H1 (cell line): ENCODE data around the gene KDM6B. TPM values are rescaled to one million over a fixed set of nuclear protein-coding genes. Genes with fewer than 3 reads are reported as not detected.
A peak's percentile ranks its signal among the peaks of the same experiment; 100 is the strongest.

Experiments used
- CTCF ChIA-PET: fragments of 300-600 bp; sonication (Branson Sonifier 250); formaldehyde crosslinking; loops from one replicate; lab custom pipeline; 2021; ENCODE audit not compliant: partially characterized antibody; lab: Charles Lee
- POLR2A ChIA-PET: fragments of 300-600 bp; sonication (Branson Sonifier 250); formaldehyde crosslinking; loops from one replicate; lab custom pipeline; 2021; ENCODE audit warnings: inconsistent platforms; ENCODE audit not compliant: partially characterized antibody; lab: Charles Lee
- DNase-seq, 2 experiments: peaks; one replicate each; pipeline versions ENCODE4 v3.0.0 to v3.0.0-alpha.2; 2010 to 2022; ENCODE audit warnings: low spot score in 2 of 2, low read depth in 1 of 2, mixed read lengths in 1 of 2
- FAIRE-seq: peaks from 2 replicates; lab custom pipeline; 2011; peaks lifted over from hg19 to GRCh38; lab: Jason Lieb, UNC
- H2AFZ ChIP-seq: 2 replicates; pipeline ENCODE4 v1.8.1; 2012; ENCODE audit warnings: low read length, inconsistent platforms
- H2AK5ac ChIP-seq: 2 replicates; pipeline ENCODE4 v1.6.1; 2013; ENCODE audit warnings: low read depth, low read length
- H2BK120ac ChIP-seq: replicated peaks from 2 replicates; pipeline ENCODE3; 2013; ENCODE audit warnings: low read depth, low read length, inconsistent platforms
- H2BK12ac ChIP-seq: 2 replicates; pipeline ENCODE4 v1.6.1; 2013; ENCODE audit warnings: low read depth, low read length
- H2BK15ac ChIP-seq: 2 replicates; pipeline ENCODE4 v1.6.1; 2013; ENCODE audit warnings: low read length
- H2BK20ac ChIP-seq: 2 replicates; pipeline ENCODE4 v1.6.1; 2013; ENCODE audit warnings: low read length
- H2BK5ac ChIP-seq: 2 replicates; pipeline ENCODE4 v1.6.1; 2013; ENCODE audit warnings: low read depth, low read length
- H3K14ac ChIP-seq: 2 replicates; pipeline ENCODE4 v1.6.1; 2013; ENCODE audit warnings: inconsistent platforms; ENCODE audit not compliant: insufficient read length
- H3K18ac ChIP-seq: 2 replicates; pipeline ENCODE4 v1.6.1; 2013; ENCODE audit warnings: low read length; ENCODE audit errors: extremely low read depth
- H3K23ac ChIP-seq: 2 replicates; pipeline ENCODE4 v1.6.1; 2013; ENCODE audit warnings: inconsistent platforms; ENCODE audit not compliant: insufficient read length
- H3K23me2 ChIP-seq: 2 replicates; pipeline ENCODE4 v1.6.1; 2013; ENCODE audit warnings: low read depth, low read length
- H3K27ac ChIP-seq: 2 replicates; pipeline ENCODE4 v1.6.1; 2011; ENCODE audit warnings: low read depth, low read length, inconsistent platforms
- H3K27me3 ChIP-seq, 4 experiments: replicated peaks in 1 of 4; 1 replicate in 1 of 4; 2 replicates in 3 of 4; pipeline versions ENCODE4 v1.6.1 to v1.8.1; 2011 to 2013; ENCODE audit warnings: low read length in 3 of 4, mild to moderate bottlenecking in 3 of 4, inconsistent platforms in 2 of 4, mixed read lengths in 2 of 4, moderate library complexity in 1 of 4; ENCODE audit not compliant: control insufficient read depth in 3 of 4, insufficient read depth in 3 of 4; ENCODE audit errors: extremely low read depth in 1 of 4
- H3K36me3 ChIP-seq, 4 experiments: 2 replicates each; pipeline versions ENCODE4 v1.6.1 to v1.8.1; 2011 to 2013; ENCODE audit warnings: mild to moderate bottlenecking in 4 of 4, low read length in 3 of 4, moderate library complexity in 2 of 4, control low read depth in 1 of 4, inconsistent platforms in 1 of 4; ENCODE audit not compliant: insufficient read depth in 4 of 4, control insufficient read depth in 2 of 4
- H3K4ac ChIP-seq: replicated peaks from 2 replicates; pipeline ENCODE3; 2013; ENCODE audit warnings: low read length, low read depth, mixed read lengths, inconsistent platforms; ENCODE audit not compliant: insufficient read length
- H3K4me1 ChIP-seq, 4 experiments: replicated peaks in 1 of 4; 1 replicate in 1 of 4; 2 replicates in 3 of 4; pipeline versions ENCODE4 v1.6.1 to v1.8.1; 2011 to 2013; ENCODE audit warnings: low read length in 3 of 4, inconsistent platforms in 2 of 4, mixed read lengths in 1 of 4; ENCODE audit not compliant: insufficient read depth in 4 of 4, control insufficient read depth in 3 of 4
- H3K4me2 ChIP-seq, 2 experiments: 2 replicates each; pipeline versions ENCODE4 v1.6.1 to v1.8.1; 2011 to 2013; ENCODE audit warnings: low read depth in 2 of 2, low read length in 2 of 2, control low read depth in 1 of 2, inconsistent platforms in 1 of 2, mild to moderate bottlenecking in 1 of 2; ENCODE audit not compliant: insufficient read depth in 1 of 2
- H3K4me3 ChIP-seq, 4 experiments: fragments of 200-600, 300-600 bp in 1 of 4; sonication (generic), shearing (Covaris generic), sonication (Bioruptor Twin) in 1 of 4; 2 replicates each; pipeline versions ENCODE4 v1.5.1 to v1.8.1; 2011 to 2016; ENCODE audit warnings: low read length in 4 of 4, low read depth in 3 of 4, control low read depth in 2 of 4, inconsistent platforms in 2 of 4, mild to moderate bottlenecking in 2 of 4, mixed read lengths in 1 of 4, moderate library complexity in 1 of 4; ENCODE audit not compliant: insufficient read depth in 2 of 4; ENCODE audit errors: extremely low read depth in 1 of 4
- H3K56ac ChIP-seq: replicated peaks from 2 replicates; pipeline ENCODE3; 2013; ENCODE audit warnings: low read depth, mild to moderate bottlenecking, mixed read lengths, low read length, inconsistent platforms; ENCODE audit not compliant: insufficient read length
- H3K79me1 ChIP-seq: 2 replicates; pipeline ENCODE4 v1.6.1; 2013; ENCODE audit warnings: low read depth, low read length, control low read depth
- H3K79me2 ChIP-seq, 2 experiments: 2 replicates each; pipeline versions ENCODE4 v1.6.1 to v1.8.1; 2012 to 2013; ENCODE audit warnings: low read length in 2 of 2, mild to moderate bottlenecking in 2 of 2, inconsistent platforms in 1 of 2; ENCODE audit not compliant: insufficient read depth in 2 of 2, control insufficient read depth in 1 of 2
- H3K9ac ChIP-seq, 4 experiments: replicated peaks in 1 of 4; 1 replicate in 1 of 4; 2 replicates in 3 of 4; pipeline versions ENCODE4 v1.6.1 to v1.8.1; 2011 to 2013; ENCODE audit warnings: low read depth in 3 of 4, low read length in 3 of 4, control low read depth in 2 of 4, mild to moderate bottlenecking in 2 of 4, moderate library complexity in 2 of 4, inconsistent platforms in 1 of 4; ENCODE audit errors: extremely low read depth in 1 of 4
- H3K9me3 ChIP-seq, 2 experiments: 2 replicates each; pipeline versions ENCODE4 v1.6.1 to v1.8.1; 2012 to 2013; ENCODE audit warnings: mild to moderate bottlenecking in 2 of 2, moderate library complexity in 2 of 2, control low read depth in 1 of 2, inconsistent platforms in 1 of 2, low read depth in 1 of 2, low read length in 1 of 2, mixed read lengths in 1 of 2; ENCODE audit not compliant: insufficient read depth in 2 of 2
- H4K20me1 ChIP-seq, 2 experiments: replicated peaks in 1 of 2; 2 replicates each; pipeline versions ENCODE3 to v1.8.1; 2011 to 2013; ENCODE audit warnings: inconsistent platforms in 2 of 2, low read length in 2 of 2, mild to moderate bottlenecking in 1 of 2; ENCODE audit not compliant: insufficient read depth in 2 of 2, control insufficient read depth in 1 of 2
- H4K5ac ChIP-seq: 2 replicates; pipeline ENCODE4 v1.6.1; 2013; ENCODE audit warnings: low read length, low read depth, mixed read lengths, inconsistent platforms; ENCODE audit not compliant: insufficient read length
- H4K8ac ChIP-seq: 2 replicates; pipeline ENCODE4 v1.8.0; 2013; ENCODE audit warnings: mild to moderate bottlenecking, moderate library complexity, low read length, inconsistent platforms; ENCODE audit not compliant: insufficient read depth; ENCODE audit errors: extremely low read depth
- H4K91ac ChIP-seq: replicated peaks from 2 replicates; pipeline ENCODE3; 2013; ENCODE audit warnings: low read length, mixed read lengths, inconsistent platforms; ENCODE audit not compliant: insufficient read length
- BRCA1 ChIP-seq: IDR thresholded peaks from 2 replicates; pipeline ENCODE4 v1.6.1; 2012; ENCODE audit warnings: low read depth, low read length, improper control_type of control experiment
- CHD1 ChIP-seq: IDR thresholded peaks from 2 replicates; pipeline ENCODE4 v1.6.1; 2012; ENCODE audit warnings: low read depth, low read length, improper control_type of control experiment
- HDAC2 ChIP-seq, 2 experiments: fragments of 300-600 bp in 1 of 2; sonication (generic) in 1 of 2; IDR thresholded peaks; 2 replicates each; pipeline ENCODE4 v1.6.1; 2011 to 2012; ENCODE audit warnings: low read depth in 2 of 2, low read length in 2 of 2, mild to moderate bottlenecking in 2 of 2, moderate library complexity in 2 of 2, borderline replicate concordance in 1 of 2, inconsistent platforms in 1 of 2
- KDM1A ChIP-seq: fragments of 200-600, 300-600 bp; sonication (generic); IDR thresholded peaks from 2 replicates; pipeline ENCODE4 v1.7.1; 2016; ENCODE audit warnings: mild to moderate bottlenecking, low read length, borderline replicate concordance
- NANOG ChIP-seq: IDR thresholded peaks from 2 replicates; pipeline ENCODE4 v1.6.1; 2011; ENCODE audit warnings: low read length, low read depth, mild to moderate bottlenecking, inconsistent platforms; ENCODE audit not compliant: insufficient read depth, poor library complexity, severe bottlenecking
- POLR2A ChIP-seq, 2 experiments: IDR thresholded peaks; 1 replicate in 1 of 2; 2 replicates in 1 of 2; pipeline ENCODE4 v1.6.1; 2011; ENCODE audit warnings: low read depth in 2 of 2, low read length in 2 of 2, mild to moderate bottlenecking in 2 of 2; ENCODE audit errors: control extremely low read depth in 1 of 2
- POU5F1 ChIP-seq: IDR thresholded peaks from 2 replicates; pipeline ENCODE4 v1.6.1; 2011; ENCODE audit warnings: low read depth, mild to moderate bottlenecking, low read length, moderate library complexity
- RBBP5 ChIP-seq: IDR thresholded peaks from 2 replicates; pipeline ENCODE4 v1.7.1; 2012; ENCODE audit warnings: low read depth, mild to moderate bottlenecking, inconsistent platforms, low read length, moderate library complexity, borderline replicate concordance
- SIN3A ChIP-seq, 2 experiments: IDR thresholded peaks in 1 of 2; conservative IDR thresholded peaks in 1 of 2; 2 replicates each; pipeline ENCODE4 v1.6.1; 2011 to 2012; ENCODE audit warnings: low read length in 2 of 2, improper control_type of control experiment in 1 of 2, low read depth in 1 of 2, mild to moderate bottlenecking in 1 of 2
- SIRT6 ChIP-seq: IDR thresholded peaks from one replicate; pipeline ENCODE4 v1.7.1; 2012; ENCODE audit warnings: low read length, inconsistent platforms
- SIX5 ChIP-seq: IDR thresholded peaks from 2 replicates; pipeline ENCODE4 v1.6.1; 2011; ENCODE audit warnings: mild to moderate bottlenecking, low read depth, low read length
- SRF ChIP-seq: IDR thresholded peaks from 2 replicates; pipeline ENCODE4 v1.6.1; 2011; ENCODE audit warnings: mild to moderate bottlenecking, low read depth, low read length, moderate library complexity
- TAF1 ChIP-seq: IDR thresholded peaks from 2 replicates; pipeline ENCODE4 v1.6.1; 2011; ENCODE audit warnings: mild to moderate bottlenecking, low read depth, low read length
- TCF12 ChIP-seq: IDR thresholded peaks from 2 replicates; pipeline ENCODE4 v1.6.1; 2011; ENCODE audit warnings: low read depth, mild to moderate bottlenecking, low read length
- WGBS, 2 experiments: shearing (Covaris generic) in 1 of 2; methylation state at CpG; one replicate each; pipeline versions ENCODE4 v1.1.6 to v1.1.7; 2013 to 2015; ENCODE audit warnings: low lambda C conversion rate in 2 of 2, mixed read lengths in 2 of 2, inconsistent platforms in 1 of 2, low coverage in 1 of 2, missing lambda C conversion rate in 1 of 2; ENCODE audit not compliant: insufficient replicate concordance in 2 of 2, insufficient coverage in 1 of 2, insufficient read length in 1 of 2; ENCODE audit errors: extremely low coverage in 1 of 2, missing lambda C conversion rate in 1 of 2; 5-methylcytosine and 5-hydroxymethylcytosine counted together
- polyA plus RNA-seq, 7 experiments: library from polyadenylated mRNA; depleted of rRNA in 3 of 7; stranded (reverse) in 5 of 7; unstranded in 2 of 7; fragments of >200 nt in 5 of 7; fragments of 200-250 nt in 2 of 7; gene quantifications; 1 replicate in 5 of 7; 2 replicates in 1 of 7; 4 replicates in 1 of 7; pipeline versions ENCODE4 v1.2.1 to v1.2.3, GENCODE V29; 2011 to 2013; ENCODE audit warnings: missing spikeins in 2 of 7, mixed read lengths in 2 of 7
- total RNA-seq: library from RNA; stranded (reverse); fragmentation: NEBNext Ultra II Directional; extraction: Animal tissue kit (Norgen Biotek cat#: 25700); gene quantifications from 2 replicates; pipeline ENCODE4 v1.2.1, GENCODE V29; 2021

Gene KDM6B
- total and polyA plus RNA-seq, 2 of the 8 experiments (the other 6 are each of a cell fraction or from before 2014, with no cell fraction given) = 0.48 to 3.7 TPM

DNA sequence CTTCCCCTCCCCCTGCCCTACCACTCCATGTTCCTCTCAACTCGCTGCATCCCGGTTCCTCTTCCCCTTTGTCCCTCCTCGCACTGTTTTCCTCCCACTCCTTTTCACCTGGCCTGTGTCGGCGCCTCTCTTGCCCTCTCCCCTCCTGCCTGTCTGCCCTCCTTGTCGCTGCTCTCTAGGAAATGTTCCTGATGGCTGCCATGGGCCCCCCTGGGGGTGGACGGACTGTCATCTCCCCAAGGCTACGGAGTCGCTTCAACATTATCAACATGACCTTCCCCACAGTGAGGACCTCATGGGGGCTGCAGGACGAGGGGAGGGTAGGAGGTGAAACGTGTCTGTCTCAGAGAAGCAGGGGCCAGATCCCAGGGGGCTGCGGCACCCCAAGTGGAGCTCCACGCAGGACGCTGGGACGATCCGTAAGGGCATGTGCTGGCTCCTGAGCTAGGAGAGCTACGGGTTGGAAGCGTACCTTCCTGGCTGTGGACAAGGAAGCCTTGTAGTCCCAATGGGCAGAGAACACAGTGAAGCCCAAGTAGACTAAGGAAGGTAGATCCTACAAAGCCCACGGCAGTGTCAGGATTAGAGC is 39.8 kb upstream of the KDM6B start:
- no peak overlapping the region for H4K5ac ChIP-seq
- H2BK15ac ChIP-seq = no peak overlapping the region
- DNase-seq (no peak), FAIRE-seq (no peak)
- no peak overlapping the region for H4K91ac ChIP-seq
- H3K14ac ChIP-seq = no peak overlapping the region
- no peak overlapping the region for H3K27ac ChIP-seq
- H3K79me1 ChIP-seq = no peaks in the 10 kb centered on the region
- peaks cover 0 to 4% (median under 1%) of the 10 kb centered on the region in 4 experiments; a peak in 1 of 7 replicates for H3K27me3 ChIP-seq
- peaks cover 0 to 5% (median 0%) of the 10 kb centered on the region in 4 experiments; a peak in 1 of 7 replicates for H3K4me1 ChIP-seq
- CTCF ChIA-PET = interaction anchor here (1.0 to 1.8 kb wide), 2 partner anchors 23 to 51 kb away, joined by 3 read pairs; no protein-coding TSS in a partner anchor
- peak overlapping the region; percentile 92 for H2AFZ ChIP-seq
- H3K9ac ChIP-seq = no peak overlapping the region
- no peak overlapping the region for H3K4ac ChIP-seq
- peak overlapping the region; percentile 62; the same call in 1 of the 2 replicates for H2BK12ac ChIP-seq
- no peaks in the 10 kb centered on the region for H4K20me1 ChIP-seq
- H2BK20ac ChIP-seq = no peak overlapping the region
- no peak overlapping the region for H2BK120ac ChIP-seq
- 0 out of 2 replicates have a peak overlapping the region, but pooled peaks have one; percentile 45 for H4K8ac ChIP-seq
- POLR2A ChIA-PET = interaction anchor here (0.7 kb wide), 1 partner anchor 164 kb away, joined by 4 read pairs; no protein-coding TSS in a partner anchor
- H3K56ac ChIP-seq = no peak overlapping the region
- H3K79me2 ChIP-seq = no peaks in the 10 kb centered on the region
- H3K4me3 ChIP-seq = no peak overlapping the region
- 83% methylated on average over 17 of the region's 19 CpGs; no CpG with 5 or more reads in 1 of the 2 experiments for WGBS, 2 experiments
- H3K36me3 ChIP-seq = no peaks in the 10 kb centered on the region
- H3K23ac ChIP-seq = no peak overlapping the region
- 0 out of 2 replicates have a peak overlapping the region, but pooled peaks have one; percentile 38 for H3K18ac ChIP-seq
- H3K23me2 ChIP-seq = no peaks in the 10 kb centered on the region
- H3K4me2 ChIP-seq = no peak overlapping the region
- no peak overlapping the region for H2BK5ac ChIP-seq
- H3K9me3 ChIP-seq = no peaks in the 10 kb centered on the region
- H2AK5ac ChIP-seq = no peak overlapping the region
- TF ChIP-seq NANOG = no peak
- TF ChIP-seq SIRT6 = no peak
- no peak for TF ChIP-seq SIN3A (conservative IDR thresholded peaks at IDR 0.05 in 1 of 2, IDR thresholded peaks at IDR 0.05 in 1 of 2; ENCODE audit: low read depth in 1 of 2, low read length in 2 of 2)
- no peak for TF ChIP-seq CHD1
- no peak for TF ChIP-seq BRCA1
- TF ChIP-seq POU5F1 = no peak
- no peak for TF ChIP-seq SRF
- TF ChIP-seq TAF1 = no peak
- TF ChIP-seq KDM1A = no peak
- no peak for TF ChIP-seq SIX5
- TF ChIP-seq HDAC2 (IDR thresholded peaks at IDR 0.05; ENCODE audit: borderline replicate concordance in 1 of 2, low read depth in 2 of 2, low read length in 2 of 2) = no peak
- TF ChIP-seq TCF12 = no peak
- TF ChIP-seq POLR2A (IDR thresholded peaks at IDR 0.05; ENCODE audit: control extremely low read depth in 1 of 2, low read depth in 2 of 2, low read length in 2 of 2) = no peak
- TF ChIP-seq RBBP5 = no peak
